AG04450 (cell line): Measurements from ENCODE around the gene MTTP. TPM values are rescaled to one million over a fixed set of nuclear protein-coding genes. Genes with fewer than 3 reads are reported as not detected.

Source experiments
- CTCF ChIA-PET: fragments of 300-600, 350-600 bp; formaldehyde crosslinking; extraction: SDS; loops from one replicate; lab custom pipeline; 2022; ENCODE audit warnings: antibody characterized with exemption, inconsistent platforms; lab: Charles Lee
- POLR2A ChIA-PET: fragments of 350-600 bp; formaldehyde crosslinking; extraction: SDS; loops from one replicate; lab custom pipeline; 2021; ENCODE audit warnings: antibody characterized with exemption, inconsistent platforms; lab: Yijun Ruan, JAX
- DNase-seq: peaks from one replicate; pipeline ENCODE4 v3.0.0-alpha.2; 2011; ENCODE audit warnings: low read depth, low spot score
- H3K27ac ChIP-seq: one replicate; pipeline ENCODE4 v1.5.1; 2012; ENCODE audit warnings: low read depth, low read length, control low read depth
- H3K27me3 ChIP-seq: one replicate; pipeline ENCODE4 v1.6.0; 2012; ENCODE audit warnings: low read length; ENCODE audit not compliant: control insufficient read depth, insufficient read depth
- H3K4me3 ChIP-seq: 2 replicates; pipeline ENCODE4 v1.5.1; 2011; ENCODE audit warnings: mild to moderate bottlenecking, low read depth, low read length, control low read depth
- H3K9me3 ChIP-seq: 2 replicates; pipeline ENCODE4 v1.5.1; 2012; ENCODE audit warnings: low read length; ENCODE audit not compliant: control insufficient read depth, insufficient read depth
- polyA plus RNA-seq: library from polyadenylated mRNA; depleted of rRNA; stranded (reverse); fragments of >200 nt; gene quantifications from 2 replicates; pipeline ENCODE4 v1.2.3, GENCODE V29; 2011
- TF ChIP-seq, protein P1 (sequence below): IDR thresholded peaks from 2 replicates; pipeline ENCODE4 v1.5.1; 2011; ENCODE audit warnings: low read depth, low read length, control low read depth, inconsistent platforms

MTTP gene
- polyA plus RNA-seq, 1 experiment, result 0.02 TPM

DNA sequence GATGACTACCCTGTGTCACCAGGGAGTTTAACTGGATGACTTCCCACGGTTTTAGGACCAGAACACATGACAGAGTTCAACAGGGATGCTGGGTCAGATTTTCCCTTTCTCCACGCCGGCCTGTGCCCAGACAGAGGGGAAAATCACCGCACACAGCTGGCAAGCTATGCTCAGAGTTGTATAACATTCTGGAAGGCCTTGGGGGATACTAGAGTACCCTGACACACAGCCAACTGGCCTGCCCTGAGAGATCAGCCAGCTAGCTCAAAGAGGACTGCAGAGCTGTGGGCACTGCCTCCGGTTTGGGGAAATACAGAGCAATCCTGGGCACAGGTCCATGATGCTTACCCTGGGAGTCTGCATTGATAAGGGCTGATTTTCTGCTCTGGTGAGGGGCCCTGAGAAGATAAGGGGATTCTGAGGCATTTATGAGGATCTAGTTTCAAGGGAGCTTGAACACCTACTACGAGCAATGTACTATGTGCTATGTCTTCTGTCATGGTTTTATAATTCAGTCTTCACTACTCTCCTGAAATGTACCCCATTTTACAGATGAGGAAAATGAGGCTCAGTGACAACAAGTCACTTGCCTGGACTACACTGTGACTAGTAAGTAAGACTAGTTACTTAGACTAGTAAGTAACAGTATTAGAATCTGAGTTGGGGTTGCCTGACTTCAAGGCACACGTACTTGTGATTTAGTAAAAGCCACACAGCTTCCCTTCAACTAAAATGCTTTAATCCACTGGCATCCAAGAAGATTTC lies 68.3 kb downstream of the MTTP start:
- H3K9me3 ChIP-seq, result no peaks in the 10 kb centered on the region
- no peak overlapping the region for H3K27ac ChIP-seq
- H3K4me3 ChIP-seq, result no peak overlapping the region
- TF ChIP-seq, protein P1, sequence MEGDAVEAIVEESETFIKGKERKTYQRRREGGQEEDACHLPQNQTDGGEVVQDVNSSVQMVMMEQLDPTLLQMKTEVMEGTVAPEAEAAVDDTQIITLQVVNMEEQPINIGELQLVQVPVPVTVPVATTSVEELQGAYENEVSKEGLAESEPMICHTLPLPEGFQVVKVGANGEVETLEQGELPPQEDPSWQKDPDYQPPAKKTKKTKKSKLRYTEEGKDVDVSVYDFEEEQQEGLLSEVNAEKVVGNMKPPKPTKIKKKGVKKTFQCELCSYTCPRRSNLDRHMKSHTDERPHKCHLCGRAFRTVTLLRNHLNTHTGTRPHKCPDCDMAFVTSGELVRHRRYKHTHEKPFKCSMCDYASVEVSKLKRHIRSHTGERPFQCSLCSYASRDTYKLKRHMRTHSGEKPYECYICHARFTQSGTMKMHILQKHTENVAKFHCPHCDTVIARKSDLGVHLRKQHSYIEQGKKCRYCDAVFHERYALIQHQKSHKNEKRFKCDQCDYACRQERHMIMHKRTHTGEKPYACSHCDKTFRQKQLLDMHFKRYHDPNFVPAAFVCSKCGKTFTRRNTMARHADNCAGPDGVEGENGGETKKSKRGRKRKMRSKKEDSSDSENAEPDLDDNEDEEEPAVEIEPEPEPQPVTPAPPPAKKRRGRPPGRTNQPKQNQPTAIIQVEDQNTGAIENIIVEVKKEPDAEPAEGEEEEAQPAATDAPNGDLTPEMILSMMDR, result no peak
- ChIA-PET POLR2A (no interaction called here), CTCF (no interaction called here)
- DNase-seq, result no peak
- no peaks in the 10 kb centered on the region for H3K27me3 ChIP-seq

DNA sequence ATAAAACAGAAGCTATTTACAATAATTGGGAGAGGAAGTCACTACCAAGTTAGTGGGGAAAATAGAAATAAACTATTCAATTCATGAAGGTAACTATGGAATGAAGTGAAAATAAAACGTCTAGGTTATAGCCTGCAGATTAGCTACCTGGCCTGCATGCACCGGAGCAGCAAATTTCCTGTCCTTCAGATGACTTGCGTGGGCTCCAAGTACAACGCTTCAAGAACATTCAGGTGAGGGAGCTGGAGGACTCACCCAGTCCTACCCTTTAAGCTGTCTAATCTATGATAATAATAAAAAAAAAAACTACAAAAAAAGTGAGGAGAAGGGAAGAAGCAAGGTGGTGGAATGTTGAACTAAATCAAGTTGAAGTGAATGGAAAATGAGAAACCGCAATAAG lies 69.8 kb downstream of the MTTP start:
- TF ChIP-seq, protein P1, result no peak
- no peak for DNase-seq
- ChIA-PET CTCF (interaction anchor here (0.7 kb wide), 1 partner anchor 297 kb away, joined by 3 read pairs; no protein-coding TSS in a partner anchor), POLR2A (no interaction called here)
- no peaks in the 10 kb centered on the region for H3K9me3 ChIP-seq
- H3K4me3 ChIP-seq, result no peak overlapping the region
- no peaks in the 10 kb centered on the region for H3K27me3 ChIP-seq
- no peak overlapping the region for H3K27ac ChIP-seq

DNA sequence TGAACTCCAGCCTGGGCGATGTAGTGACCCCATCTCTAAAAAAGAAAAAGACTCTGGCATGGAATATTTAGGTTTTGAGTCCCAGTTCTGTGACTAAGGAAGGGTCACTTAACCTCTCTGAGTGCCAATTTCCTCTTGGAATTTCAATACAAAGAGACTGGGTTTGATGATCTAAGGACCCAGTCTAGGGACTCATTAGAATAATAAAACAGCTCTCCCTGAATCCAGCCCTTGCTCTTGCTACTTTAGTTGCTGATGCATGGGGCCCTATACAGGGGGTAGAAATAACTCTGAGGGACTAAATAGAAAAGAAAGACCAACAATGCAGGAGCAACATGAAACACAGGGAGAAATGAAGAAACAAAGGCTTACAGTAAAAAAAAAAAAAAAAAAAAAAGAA lies 70.4 kb downstream of the MTTP start:
- no peak for DNase-seq
- ChIA-PET POLR2A (no interaction called here), CTCF (no interaction called here)
- no peaks in the 10 kb centered on the region for H3K9me3 ChIP-seq
- H3K27ac ChIP-seq, result no peak overlapping the region
- TF ChIP-seq, protein P1, result no peak
- H3K4me3 ChIP-seq, result no peak overlapping the region
- no peaks in the 10 kb centered on the region for H3K27me3 ChIP-seq

DNA sequence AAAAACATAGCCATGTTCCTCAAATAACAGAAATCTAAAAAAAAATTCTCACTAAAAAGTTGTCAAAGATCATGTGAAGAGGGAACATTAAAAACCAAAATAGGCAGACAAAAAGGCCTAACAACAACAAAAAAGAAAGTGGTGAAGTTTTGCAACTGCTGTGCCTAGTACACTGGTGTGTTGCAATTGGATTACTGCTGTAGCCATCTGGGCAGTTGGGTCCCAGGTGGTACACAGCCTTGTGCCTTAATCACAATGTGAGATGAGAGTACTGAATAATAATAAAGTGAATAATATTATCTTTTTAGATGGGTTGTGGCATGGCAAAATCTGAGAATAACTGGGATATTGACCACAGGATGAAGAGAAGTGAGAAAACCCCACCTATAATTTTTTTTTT lies 71.0 kb downstream of the MTTP start:
- H3K9me3 ChIP-seq, result no peaks in the 10 kb centered on the region; the same call in 1 of the 2 replicates
- H3K4me3 ChIP-seq, result no peak overlapping the region
- no peaks in the 10 kb centered on the region for H3K27me3 ChIP-seq
- no peak overlapping the region for H3K27ac ChIP-seq
- ChIA-PET CTCF (no interaction called here), POLR2A (no interaction called here)
- DNase-seq, result no peak
- TF ChIP-seq, protein P1, result no peak

DNA sequence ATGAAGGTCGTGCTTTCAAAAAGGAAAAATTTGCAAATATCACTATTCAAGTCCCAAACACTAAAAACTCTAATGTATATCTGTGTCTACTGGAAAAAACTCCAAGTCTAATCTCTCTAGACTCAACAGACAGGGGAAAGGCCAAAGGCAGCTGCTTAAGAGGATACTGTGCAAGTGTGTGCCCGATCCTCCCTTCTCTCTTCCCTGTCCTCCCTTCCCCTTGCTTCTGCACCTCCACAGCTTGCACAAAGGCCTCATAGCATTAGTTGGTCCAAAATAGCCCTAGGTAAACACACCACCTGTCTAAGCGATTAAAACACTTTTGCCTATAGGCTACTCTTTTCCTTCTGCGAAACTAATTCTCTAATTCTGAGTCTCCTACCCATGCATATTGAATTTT lies 72.4 kb downstream of the MTTP start:
- no peak overlapping the region for H3K4me3 ChIP-seq
- peaks cover 4% of the 10 kb centered on the region; the same call in 1 of the 2 replicates for H3K9me3 ChIP-seq
- H3K27ac ChIP-seq, result no peak overlapping the region
- TF ChIP-seq, protein P1, result no peak
- no peaks in the 10 kb centered on the region for H3K27me3 ChIP-seq
- DNase-seq, result no peak
- ChIA-PET CTCF (no interaction called here), POLR2A (no interaction called here)
